ENCODE results near the gene RIC8A.
"Not testable (repeated sequence)": the region's sequence is repeated elsewhere in the genome, so short reads cannot be mapped to it uniquely, and the experiment has no call there.

The RIC8A gene

DNA sequence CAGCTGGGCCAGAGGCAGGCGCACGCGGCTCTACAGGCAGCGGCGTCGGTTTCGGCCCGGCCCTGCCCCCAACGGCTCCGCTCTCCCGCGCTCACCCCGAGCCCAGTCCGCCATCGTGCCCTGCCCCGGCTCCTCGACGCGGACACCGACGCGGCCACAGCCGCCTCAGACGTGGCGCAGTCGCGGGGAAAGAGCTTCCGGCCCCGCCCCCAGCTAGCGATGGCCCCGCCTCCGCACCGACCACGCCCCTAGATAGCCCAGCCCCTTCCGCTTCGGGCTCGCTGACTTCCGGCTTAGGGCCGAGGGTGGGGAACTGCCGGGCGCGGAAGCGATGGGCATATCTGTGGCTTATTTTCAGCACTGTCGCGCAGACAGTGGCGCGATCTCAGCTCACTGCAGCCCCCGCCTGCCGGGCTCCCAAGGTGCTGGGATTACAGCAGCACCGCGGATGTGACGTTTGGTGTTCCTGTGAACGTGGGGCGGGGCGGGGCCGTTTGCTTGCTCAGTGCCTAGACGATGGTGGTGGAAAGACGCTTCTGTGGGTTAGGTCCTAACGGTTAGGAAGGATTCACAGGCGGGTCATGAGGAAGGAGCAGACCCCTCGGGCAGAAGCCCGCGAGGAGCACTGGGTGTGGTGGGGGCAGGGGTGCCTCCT is at the start of gene RIC8A, which contains the start of gene BET1L:
Gene RIC8A, plus strand, starts transcription at position 501 of the 655 bp plus-strand sequence. CDS start 1,147 bp downstream, outside the sequence.
Gene BET1L, minus strand, starts transcription at position 192 of the 655 bp plus-strand sequence. Its CDS starts 78 bp downstream, at position 114.
- peak; percentile 85 to 87 for ATAC-seq

DNA sequence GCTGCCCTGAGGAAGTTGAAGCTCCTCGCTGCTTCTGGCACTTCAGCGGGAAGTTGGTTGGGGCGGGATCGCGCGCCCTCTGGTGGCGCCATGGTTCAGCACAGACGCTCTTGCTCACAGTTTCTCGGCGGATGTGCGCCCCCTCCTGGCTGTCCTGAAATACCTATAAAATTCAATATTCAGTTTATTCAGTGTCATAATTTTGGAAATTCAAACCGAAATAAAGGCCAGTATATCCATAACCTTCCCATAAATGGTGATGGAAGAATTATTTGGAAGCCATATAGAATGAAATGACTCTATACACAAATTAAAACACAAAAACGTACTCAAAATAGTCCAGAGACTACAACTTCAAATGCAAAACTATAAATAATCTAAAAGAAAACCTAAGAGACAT is 27.3 kb upstream of the RIC8A start:
- ATAC-seq, result not testable (repeated sequence)

GRCh38 chr11:189200-189783 is 18.2 kb upstream of the RIC8A start:
- ATAC-seq, result not testable (repeated sequence)

- ATAC-seq, result peak; percentile 74 to 79
Observed at GRCh38 chr11:189843-190311, 17.6 kb upstream of the RIC8A start.

- ATAC-seq, result not testable (repeated sequence)
Observed at GRCh38 chr11:190546-190945, 17.0 kb upstream of the RIC8A start.

- ATAC-seq, result peak; percentile 71 to 73
Observed at GRCh38 chr11:191490-192478, 15.7 kb upstream of the RIC8A start.

DNA sequence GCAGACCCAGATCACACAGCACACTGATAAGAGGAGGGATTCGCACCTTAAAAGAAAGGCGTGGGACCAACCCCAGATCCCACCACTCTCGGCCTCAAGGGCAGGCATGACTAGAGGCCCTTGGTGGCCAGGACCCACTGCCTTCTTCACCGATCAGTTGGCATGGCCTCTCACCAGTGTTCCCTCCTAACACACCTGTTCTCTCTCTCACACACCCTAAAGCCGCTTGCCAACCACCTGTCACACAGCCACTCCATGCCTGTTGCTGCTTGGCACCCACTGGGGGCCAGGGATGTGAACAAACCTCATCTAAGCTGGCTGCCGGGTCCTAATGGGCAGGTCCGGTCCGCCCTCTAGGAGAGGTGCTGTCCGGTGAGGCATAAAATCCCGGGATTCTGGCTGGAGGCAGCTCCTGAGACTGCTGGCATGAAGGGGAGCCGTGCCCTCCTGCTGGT is 14.8 kb upstream of the RIC8A start, which contains the start of gene SCGB1C1:
Gene SCGB1C1, plus strand, starts transcription at position 405 of the 455 bp plus-strand sequence. Its CDS starts 22 bp downstream, at position 427.
- not testable (repeated sequence) for ATAC-seq

- not testable (repeated sequence) for ATAC-seq
Observed at GRCh38 chr11:193481-193880, 14.0 kb upstream of the RIC8A start.

- no peak for ATAC-seq
Observed at GRCh38 chr11:196786-197731, 10.4 kb upstream of the RIC8A start.

- no peak for ATAC-seq
Observed at GRCh38 chr11:197741-198235, 9.7 kb upstream of the RIC8A start.

- ATAC-seq, result no peak
Observed at GRCh38 chr11:198236-198806, 9.2 kb upstream of the RIC8A start.

- no peak for ATAC-seq
Observed at GRCh38 chr11:199004-199581, 8.4 kb upstream of the RIC8A start.

GRCh38 chr11:199782-200181 is 7.7 kb upstream of the RIC8A start:
- ATAC-seq, result no peak

DNA sequence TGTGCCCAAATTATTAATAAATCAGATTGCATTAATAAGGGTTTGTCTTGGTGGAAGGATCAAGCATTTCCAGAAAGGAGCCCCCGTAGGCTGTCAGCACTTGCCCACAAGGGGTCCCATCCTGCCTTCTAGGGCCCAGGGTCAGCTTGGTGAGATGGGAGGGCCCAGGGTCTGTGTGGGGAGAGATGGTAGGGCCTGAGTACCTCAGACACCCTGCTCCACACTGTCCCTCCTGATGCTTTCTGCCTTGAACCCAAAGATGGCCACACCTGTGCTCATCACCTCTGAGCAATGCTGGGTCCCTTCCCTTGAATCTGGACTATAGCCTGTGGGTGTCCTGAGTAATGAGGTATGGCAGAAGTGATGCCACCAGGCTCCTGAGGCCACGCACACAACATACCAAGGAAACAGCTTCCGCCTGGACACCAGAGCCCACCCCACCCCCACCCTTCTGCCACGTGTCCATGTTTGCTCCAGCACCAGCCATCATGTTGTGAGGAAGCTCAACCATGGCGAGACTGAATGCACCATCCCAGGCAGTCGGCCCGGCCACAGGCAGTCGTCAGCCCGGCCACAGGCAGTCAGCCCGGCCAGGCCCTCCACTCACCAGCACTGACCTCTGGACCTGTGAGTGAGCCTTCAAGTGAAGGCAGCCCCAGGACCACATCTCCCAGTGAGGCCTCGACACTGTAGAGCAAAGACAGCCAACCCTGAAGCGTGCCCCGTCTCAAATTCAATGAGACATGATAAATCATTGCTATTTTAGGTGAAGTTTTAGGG is 7.1 kb upstream of the RIC8A start:
- ATAC-seq, result no peak

GRCh38 chr11:201966-202365 is 5.5 kb upstream of the RIC8A start:
- peak in 1 of 2 donors; percentile 34 for ATAC-seq

DNA sequence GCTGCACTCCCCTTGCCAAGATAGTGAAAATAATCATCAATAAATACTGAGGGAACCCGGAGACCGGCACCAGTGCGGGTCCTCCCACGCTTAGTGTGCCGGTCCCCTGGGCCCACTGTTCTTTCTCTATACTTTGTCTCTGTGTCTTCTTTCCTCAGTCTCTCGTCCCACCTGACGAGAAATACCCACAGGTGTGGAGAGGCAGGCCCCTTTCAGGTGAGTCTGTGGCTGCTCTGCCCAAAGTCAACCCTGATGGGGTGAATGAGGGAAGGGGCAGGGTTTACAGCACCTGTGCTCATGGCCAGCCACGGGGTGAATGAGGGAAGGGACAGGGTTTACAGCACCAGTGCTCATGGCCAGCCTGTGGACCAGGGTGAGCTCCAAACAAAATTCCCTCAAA is 5.0 kb upstream of the RIC8A start:
- no peak for ATAC-seq

DNA sequence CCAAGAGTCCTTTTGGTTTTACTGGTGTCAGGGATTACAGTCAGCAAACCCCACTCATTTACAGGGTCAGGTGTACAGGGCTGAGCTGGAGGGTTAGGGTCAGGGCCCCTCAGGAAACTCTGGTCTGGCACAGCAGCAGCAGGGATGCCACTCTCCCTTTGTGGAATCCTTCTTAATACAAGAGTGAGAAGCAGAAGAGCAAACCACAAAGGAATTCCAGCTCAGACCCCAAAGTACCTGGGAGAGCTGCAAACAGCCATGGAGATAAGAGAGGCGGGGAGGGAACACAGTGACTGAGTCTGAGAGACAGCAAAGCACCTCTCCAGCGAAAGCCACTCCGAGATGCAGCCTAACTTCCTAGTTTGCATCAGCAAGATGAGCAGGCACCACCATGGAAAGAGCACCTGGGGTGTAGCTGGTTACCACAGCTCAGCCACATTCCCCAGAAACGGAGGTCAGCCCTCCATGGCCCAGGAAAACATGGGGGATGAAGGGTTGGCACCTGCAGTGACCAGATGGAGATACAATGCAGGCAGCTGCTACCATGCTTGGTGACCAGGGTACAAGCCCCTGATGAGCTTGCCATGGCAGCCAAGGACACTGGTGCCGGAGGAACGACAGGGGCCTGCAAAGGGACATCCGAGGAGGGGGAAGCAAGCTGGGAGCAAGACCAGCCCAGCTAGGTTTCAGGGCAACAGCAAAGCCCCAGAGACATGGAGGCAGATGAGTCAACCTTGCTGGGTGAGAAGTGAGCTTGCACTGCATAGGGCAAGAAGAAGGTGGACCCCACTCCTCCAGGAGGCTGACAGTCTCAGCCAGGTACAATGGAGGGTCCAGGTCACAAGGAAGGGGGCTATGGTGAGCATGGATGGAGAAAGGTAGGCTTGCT is 4.2 kb upstream of the RIC8A start:
- no peak for ATAC-seq

GRCh38 chr11:203945-204586 is 3.4 kb upstream of the RIC8A start:
- no peak for ATAC-seq
